SK-MEL-5 (cell line): ENCODE measurements around the gene SPTBN2. TPM values are rescaled to one million over a fixed set of nuclear protein-coding genes. Genes with fewer than 3 reads are reported as not detected.
A peak's percentile ranks its signal among the peaks of the same experiment; 100 is the strongest.

ENCODE experiments used
- DNase-seq: peaks from one replicate; pipeline ENCODE4 v3.0.0-alpha.2; 2016; ENCODE audit warnings: low read depth, low spot score
- in situ Hi-C: cut with HindIII; loops from 2 replicates; pipeline ENCODE4 v1.10.0; 2016; ENCODE audit warnings: low sequenced_read_pairs, high pct_unique_total_duplicates, low pct_unique_long_range_greater_than_20kb
- small RNA-seq, 2 experiments: library from RNA; depleted of rRNA; stranded (forward); fragments of <200 nt; gene quantifications; one replicate each; pipeline ENCODE3, GENCODE V24; 2014
- total RNA-seq: library from RNA; depleted of rRNA; stranded (reverse); fragments of >200 nt; shearing (Covaris generic); gene quantifications from 2 replicates; pipeline ENCODE4 v1.2.3, GENCODE V29; 2014; rRNA removed

The SPTBN2 gene
- total RNA-seq, 1 experiment from 2014 or later = 19.5 TPM

- peak; percentile 13 for DNase-seq
- in situ Hi-C loops = no loop called here
These were observed 91.3 kb downstream of the SPTBN2 start for GRCh38 chr11:66637557-66638176.

- no peak for DNase-seq
- in situ Hi-C loops = no loop called here
These were observed 92.6 kb downstream of the SPTBN2 start for GRCh38 chr11:66636411-66636810.

Small RNA genes lying within 50 kb of the gene (small RNA-seq; reads per million reads assigned to genes)
- 0 reads per million in 2 experiments for gene RN7SL12P

Other genes starting within 250 kb of the SPTBN2 start
- 40.9 and 43.5 TPM in 2 replicates for gene DPP3, start 248.8 kb downstream of the SPTBN2 start, total RNA-seq
- 6.3 and 9.1 TPM in 2 replicates for gene BBS1, start 218.6 kb downstream of the SPTBN2 start, total RNA-seq
- 19.6 and 26.8 TPM in 2 replicates for gene ZDHHC24, start 183.2 kb downstream of the SPTBN2 start, total RNA-seq
- gene ACTN3, start 182.3 kb downstream of the SPTBN2 start, total RNA-seq = not detected in 2 replicates
- 35.2 and 43.1 TPM in 2 replicates for gene CTSF, start 160.6 kb downstream of the SPTBN2 start, total RNA-seq
- 0.08 and 0.24 TPM in 2 replicates for gene CCDC87, start 136.2 kb downstream of the SPTBN2 start, total RNA-seq
- 13.4 and 15.1 TPM in 2 replicates for gene CCS, start 136.0 kb downstream of the SPTBN2 start, total RNA-seq
- 23.3 and 26.1 TPM in 2 replicates for gene RBM14, start 112.6 kb downstream of the SPTBN2 start, total RNA-seq
- 58.3 and 73.6 TPM in 2 replicates for gene RBM4, start 90.5 kb downstream of the SPTBN2 start, total RNA-seq
- gene RBM4B, start 51.3 kb downstream of the SPTBN2 start, total RNA-seq = 8.1 and 11.0 TPM in 2 replicates
- gene RCE1, start 114.2 kb upstream of the SPTBN2 start, total RNA-seq = 17.4 and 17.8 TPM in 2 replicates
- 3.9 and 5.8 TPM in 2 replicates for gene LRFN4, start 127.8 kb upstream of the SPTBN2 start, total RNA-seq
- gene PC, start 229.2 kb upstream of the SPTBN2 start, total RNA-seq = 17.0 and 19.9 TPM in 2 replicates
- gene C11orf86, start 246.1 kb upstream of the SPTBN2 start, total RNA-seq = not detected in 2 replicates